ENCODE data around the gene KIRREL3.

KIRREL3 gene

GRCh38 chr11:127000291-127000968 is at the start of gene KIRREL3:
Gene KIRREL3 (minus strand): TSS chr11:127000770.
- Histone ChIP-seq H3K36me3 (ENCODE audit: control insufficient read depth in 2 of 2, insufficient read depth in 2 of 2, low read length in 2 of 2) (no peaks in the 10 kb centered on the region), H3K9me3 (ENCODE audit: control insufficient read depth in 2 of 2, low read length in 2 of 2) (no peaks in the 10 kb centered on the region), H3K27me3 (ENCODE audit: control insufficient read depth in 2 of 2, insufficient read depth in 2 of 2, low read length in 2 of 2) (peaks cover 41 to 71% of the 10 kb centered on the region in 2 donors), H3K4me1 (ENCODE audit: control insufficient read depth in 2 of 2, insufficient read depth in 2 of 2, low read length in 2 of 2) (peaks cover 4 to 5% of the 10 kb centered on the region in 2 donors), H3K4me3 (ENCODE audit: low read length in 2 of 2) (peak within 1 kb of the TSS; percentile 32 to 55), H3K27ac (ENCODE audit: low read depth in 2 of 2, low read length in 2 of 2) (no peak within 1 kb of the TSS), H3K9ac (ENCODE audit: low read depth in 1 of 2, low read length in 2 of 2) (no peak within 1 kb of the TSS)

- H3K36me3 ChIP-seq (ENCODE audit: control insufficient read depth in 2 of 2, insufficient read depth in 2 of 2, low read length in 2 of 2) = no peaks in the 10 kb centered on the region
- no peaks in the 10 kb centered on the region for H3K27me3 ChIP-seq (ENCODE audit: control insufficient read depth in 2 of 2, insufficient read depth in 2 of 2, low read length in 2 of 2)
- no peak overlapping the region for H3K27ac ChIP-seq (ENCODE audit: low read depth in 2 of 2, low read length in 2 of 2)
- no peaks in the 10 kb centered on the region for H3K9me3 ChIP-seq (ENCODE audit: control insufficient read depth in 2 of 2, low read length in 2 of 2)
- no peak overlapping the region for H3K4me3 ChIP-seq (ENCODE audit: low read length in 2 of 2)
- H3K4me1 ChIP-seq (ENCODE audit: control insufficient read depth in 2 of 2, insufficient read depth in 2 of 2, low read length in 2 of 2) = peaks cover 11 to 18% of the 10 kb centered on the region in 2 donors
- H3K9ac ChIP-seq (ENCODE audit: low read depth in 1 of 2, low read length in 2 of 2) = no peak overlapping the region
Observed at GRCh38 chr11:127050186-127050585, 49.6 kb upstream of the KIRREL3 start.

- H3K27me3 ChIP-seq (ENCODE audit: control insufficient read depth in 2 of 2, insufficient read depth in 2 of 2, low read length in 2 of 2) = no peaks in the 10 kb centered on the region
- H3K9me3 ChIP-seq (ENCODE audit: control insufficient read depth in 2 of 2, low read length in 2 of 2) = no peaks in the 10 kb centered on the region
- H3K4me3 ChIP-seq (ENCODE audit: low read length in 2 of 2) = no peak overlapping the region
- no peaks in the 10 kb centered on the region for H3K36me3 ChIP-seq (ENCODE audit: control insufficient read depth in 2 of 2, insufficient read depth in 2 of 2, low read length in 2 of 2)
- H3K9ac ChIP-seq (ENCODE audit: low read depth in 1 of 2, low read length in 2 of 2) = no peak overlapping the region
- peaks cover 11 to 22% of the 10 kb centered on the region in 2 donors for H3K4me1 ChIP-seq (ENCODE audit: control insufficient read depth in 2 of 2, insufficient read depth in 2 of 2, low read length in 2 of 2)
- H3K27ac ChIP-seq (ENCODE audit: low read depth in 2 of 2, low read length in 2 of 2) = no peak overlapping the region
Observed at GRCh38 chr11:127049486-127049885, 48.9 kb upstream of the KIRREL3 start.

GRCh38 chr11:127044535-127044934 is 44.0 kb upstream of the KIRREL3 start:
- H3K36me3 ChIP-seq (ENCODE audit: control insufficient read depth in 2 of 2, insufficient read depth in 2 of 2, low read length in 2 of 2) = no peaks in the 10 kb centered on the region
- H3K27me3 ChIP-seq (ENCODE audit: control insufficient read depth in 2 of 2, insufficient read depth in 2 of 2, low read length in 2 of 2) = no peaks in the 10 kb centered on the region
- H3K27ac ChIP-seq (ENCODE audit: low read depth in 2 of 2, low read length in 2 of 2) = no peak overlapping the region
- H3K9ac ChIP-seq (ENCODE audit: low read depth in 1 of 2, low read length in 2 of 2) = no peak overlapping the region
- H3K9me3 ChIP-seq (ENCODE audit: control insufficient read depth in 2 of 2, low read length in 2 of 2) = no peaks in the 10 kb centered on the region
- H3K4me1 ChIP-seq (ENCODE audit: control insufficient read depth in 2 of 2, insufficient read depth in 2 of 2, low read length in 2 of 2) = peaks cover 6 to 14% of the 10 kb centered on the region in 2 donors
- no peak overlapping the region for H3K4me3 ChIP-seq (ENCODE audit: low read length in 2 of 2)

- H3K27ac ChIP-seq (ENCODE audit: low read depth in 2 of 2, low read length in 2 of 2) = no peak overlapping the region
- H3K9me3 ChIP-seq (ENCODE audit: control insufficient read depth in 2 of 2, low read length in 2 of 2) = no peaks in the 10 kb centered on the region
- H3K36me3 ChIP-seq (ENCODE audit: control insufficient read depth in 2 of 2, insufficient read depth in 2 of 2, low read length in 2 of 2) = no peaks in the 10 kb centered on the region
- no peaks in the 10 kb centered on the region for H3K27me3 ChIP-seq (ENCODE audit: control insufficient read depth in 2 of 2, insufficient read depth in 2 of 2, low read length in 2 of 2)
- H3K9ac ChIP-seq (ENCODE audit: low read depth in 1 of 2, low read length in 2 of 2) = no peak overlapping the region
- peaks cover 0 to 7% of the 10 kb centered on the region in 2 donors for H3K4me1 ChIP-seq (ENCODE audit: control insufficient read depth in 2 of 2, insufficient read depth in 2 of 2, low read length in 2 of 2)
- H3K4me3 ChIP-seq (ENCODE audit: low read length in 2 of 2) = no peak overlapping the region
Observed at GRCh38 chr11:127042445-127042844, 41.9 kb upstream of the KIRREL3 start.

- no peaks in the 10 kb centered on the region for H3K36me3 ChIP-seq (ENCODE audit: control insufficient read depth in 2 of 2, insufficient read depth in 2 of 2, low read length in 2 of 2)
- H3K9me3 ChIP-seq (ENCODE audit: control insufficient read depth in 2 of 2, low read length in 2 of 2) = no peaks in the 10 kb centered on the region
- H3K4me3 ChIP-seq (ENCODE audit: low read length in 2 of 2) = no peak overlapping the region
- H3K4me1 ChIP-seq (ENCODE audit: control insufficient read depth in 2 of 2, insufficient read depth in 2 of 2, low read length in 2 of 2) = peaks cover 0 to 5% of the 10 kb centered on the region in 2 donors
- no peak overlapping the region for H3K27ac ChIP-seq (ENCODE audit: low read depth in 2 of 2, low read length in 2 of 2)
- no peaks in the 10 kb centered on the region for H3K27me3 ChIP-seq (ENCODE audit: control insufficient read depth in 2 of 2, insufficient read depth in 2 of 2, low read length in 2 of 2)
- no peak overlapping the region for H3K9ac ChIP-seq (ENCODE audit: low read depth in 1 of 2, low read length in 2 of 2)
Observed at GRCh38 chr11:127039591-127039990, 39.0 kb upstream of the KIRREL3 start.

- Histone ChIP-seq H3K9me3 (ENCODE audit: control insufficient read depth in 2 of 2, low read length in 2 of 2) (no peaks in the 10 kb centered on the region), H3K36me3 (ENCODE audit: control insufficient read depth in 2 of 2, insufficient read depth in 2 of 2, low read length in 2 of 2) (no peaks in the 10 kb centered on the region), H3K27ac (ENCODE audit: low read depth in 2 of 2, low read length in 2 of 2) (no peak overlapping the region), H3K9ac (ENCODE audit: low read depth in 1 of 2, low read length in 2 of 2) (no peak overlapping the region), H3K27me3 (ENCODE audit: control insufficient read depth in 2 of 2, insufficient read depth in 2 of 2, low read length in 2 of 2) (no peaks in the 10 kb centered on the region), H3K4me3 (ENCODE audit: low read length in 2 of 2) (no peak overlapping the region), H3K4me1 (ENCODE audit: control insufficient read depth in 2 of 2, insufficient read depth in 2 of 2, low read length in 2 of 2) (no peaks in the 10 kb centered on the region)
Observed at GRCh38 chr11:127037596-127037995, 37.0 kb upstream of the KIRREL3 start.

- Histone ChIP-seq H3K27ac (ENCODE audit: low read depth in 2 of 2, low read length in 2 of 2) (no peak overlapping the region), H3K36me3 (ENCODE audit: control insufficient read depth in 2 of 2, insufficient read depth in 2 of 2, low read length in 2 of 2) (no peaks in the 10 kb centered on the region), H3K4me3 (ENCODE audit: low read length in 2 of 2) (no peak overlapping the region), H3K9ac (ENCODE audit: low read depth in 1 of 2, low read length in 2 of 2) (no peak overlapping the region), H3K4me1 (ENCODE audit: control insufficient read depth in 2 of 2, insufficient read depth in 2 of 2, low read length in 2 of 2) (no peaks in the 10 kb centered on the region), H3K27me3 (ENCODE audit: control insufficient read depth in 2 of 2, insufficient read depth in 2 of 2, low read length in 2 of 2) (no peaks in the 10 kb centered on the region), H3K9me3 (ENCODE audit: control insufficient read depth in 2 of 2, low read length in 2 of 2) (no peaks in the 10 kb centered on the region)
Observed at GRCh38 chr11:127037001-127037400, 36.4 kb upstream of the KIRREL3 start.

GRCh38 chr11:127035824-127036223 is 35.3 kb upstream of the KIRREL3 start:
- Histone ChIP-seq H3K9me3 (ENCODE audit: control insufficient read depth in 2 of 2, low read length in 2 of 2) (no peaks in the 10 kb centered on the region), H3K4me3 (ENCODE audit: low read length in 2 of 2) (no peak overlapping the region), H3K27ac (ENCODE audit: low read depth in 2 of 2, low read length in 2 of 2) (no peak overlapping the region), H3K27me3 (ENCODE audit: control insufficient read depth in 2 of 2, insufficient read depth in 2 of 2, low read length in 2 of 2) (no peaks in the 10 kb centered on the region), H3K9ac (ENCODE audit: low read depth in 1 of 2, low read length in 2 of 2) (no peak overlapping the region), H3K36me3 (ENCODE audit: control insufficient read depth in 2 of 2, insufficient read depth in 2 of 2, low read length in 2 of 2) (no peaks in the 10 kb centered on the region), H3K4me1 (ENCODE audit: control insufficient read depth in 2 of 2, insufficient read depth in 2 of 2, low read length in 2 of 2) (no peaks in the 10 kb centered on the region)

- H3K36me3 ChIP-seq (ENCODE audit: control insufficient read depth in 2 of 2, insufficient read depth in 2 of 2, low read length in 2 of 2) = no peaks in the 10 kb centered on the region
- H3K27ac ChIP-seq (ENCODE audit: low read depth in 2 of 2, low read length in 2 of 2) = no peak overlapping the region
- no peak overlapping the region for H3K4me3 ChIP-seq (ENCODE audit: low read length in 2 of 2)
- H3K27me3 ChIP-seq (ENCODE audit: control insufficient read depth in 2 of 2, insufficient read depth in 2 of 2, low read length in 2 of 2) = no peaks in the 10 kb centered on the region
- no peaks in the 10 kb centered on the region for H3K9me3 ChIP-seq (ENCODE audit: control insufficient read depth in 2 of 2, low read length in 2 of 2)
- H3K9ac ChIP-seq (ENCODE audit: low read depth in 1 of 2, low read length in 2 of 2) = no peak overlapping the region
- no peaks in the 10 kb centered on the region for H3K4me1 ChIP-seq (ENCODE audit: control insufficient read depth in 2 of 2, insufficient read depth in 2 of 2, low read length in 2 of 2)
Observed at GRCh38 chr11:127034973-127035372, 34.4 kb upstream of the KIRREL3 start.
